ENCODE measurements around the gene NFIA.

The NFIA gene

DNA sequence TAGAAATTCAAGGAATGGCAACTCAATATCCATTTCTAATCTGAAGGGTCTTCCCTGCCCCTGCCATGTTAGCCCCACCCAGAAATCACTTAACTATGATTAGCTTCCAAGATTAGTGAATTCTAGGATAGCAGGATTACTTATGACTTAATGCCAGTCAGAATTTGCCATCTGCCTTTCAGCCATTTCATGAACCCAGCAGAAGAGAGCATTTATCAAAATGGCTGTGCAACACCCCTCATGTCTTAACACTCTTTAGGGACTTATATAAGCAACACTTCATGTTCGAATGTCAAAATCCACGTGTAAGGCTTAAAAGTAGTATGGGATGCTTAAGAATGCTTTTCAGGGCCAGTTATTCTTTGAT is 288.5 kb downstream of the NFIA start:
- DNase-seq (ENCODE audit: low read depth): no peak

DNA sequence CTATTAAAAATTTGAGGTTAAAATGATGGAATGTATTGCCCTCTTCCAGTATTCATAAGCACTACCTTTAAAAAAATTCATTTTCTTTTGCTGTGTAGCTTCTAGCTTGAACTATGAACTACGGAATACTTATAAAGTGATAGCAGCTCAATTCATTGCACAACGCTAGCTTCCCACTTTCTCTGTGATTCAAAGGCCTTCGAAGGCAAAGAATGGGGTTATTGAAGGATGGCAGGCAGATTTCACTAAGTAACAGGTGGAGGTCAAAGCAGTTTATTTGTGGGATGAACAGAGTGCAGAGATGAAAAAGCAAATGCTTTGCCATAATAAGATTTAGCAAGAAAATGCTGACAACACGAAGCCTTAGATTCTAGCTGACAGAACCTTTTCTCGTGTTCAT is 290.6 kb downstream of the NFIA start:
- DNase-seq (ENCODE audit: low read depth): no peak

DNA sequence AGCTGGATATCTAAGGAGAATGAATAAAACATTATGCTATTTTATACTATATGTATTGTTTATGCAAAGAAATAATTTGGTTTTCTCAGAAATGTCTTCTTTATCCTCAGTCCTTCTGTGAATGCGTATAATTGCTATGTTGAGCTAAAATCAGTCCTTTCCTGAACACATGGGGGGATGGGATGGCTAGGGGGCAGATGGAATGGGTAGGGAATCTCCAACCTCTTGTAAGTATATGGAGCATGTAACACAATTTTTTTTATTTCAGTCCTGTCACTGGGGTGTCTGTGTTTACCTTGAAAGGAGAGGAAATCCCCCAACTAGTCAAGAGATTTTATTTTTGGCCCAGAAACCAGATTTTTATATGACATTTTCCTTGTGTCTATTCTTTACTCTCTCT is 291.8 kb downstream of the NFIA start:
- DNase-seq (ENCODE audit: low read depth): no peak

DNA sequence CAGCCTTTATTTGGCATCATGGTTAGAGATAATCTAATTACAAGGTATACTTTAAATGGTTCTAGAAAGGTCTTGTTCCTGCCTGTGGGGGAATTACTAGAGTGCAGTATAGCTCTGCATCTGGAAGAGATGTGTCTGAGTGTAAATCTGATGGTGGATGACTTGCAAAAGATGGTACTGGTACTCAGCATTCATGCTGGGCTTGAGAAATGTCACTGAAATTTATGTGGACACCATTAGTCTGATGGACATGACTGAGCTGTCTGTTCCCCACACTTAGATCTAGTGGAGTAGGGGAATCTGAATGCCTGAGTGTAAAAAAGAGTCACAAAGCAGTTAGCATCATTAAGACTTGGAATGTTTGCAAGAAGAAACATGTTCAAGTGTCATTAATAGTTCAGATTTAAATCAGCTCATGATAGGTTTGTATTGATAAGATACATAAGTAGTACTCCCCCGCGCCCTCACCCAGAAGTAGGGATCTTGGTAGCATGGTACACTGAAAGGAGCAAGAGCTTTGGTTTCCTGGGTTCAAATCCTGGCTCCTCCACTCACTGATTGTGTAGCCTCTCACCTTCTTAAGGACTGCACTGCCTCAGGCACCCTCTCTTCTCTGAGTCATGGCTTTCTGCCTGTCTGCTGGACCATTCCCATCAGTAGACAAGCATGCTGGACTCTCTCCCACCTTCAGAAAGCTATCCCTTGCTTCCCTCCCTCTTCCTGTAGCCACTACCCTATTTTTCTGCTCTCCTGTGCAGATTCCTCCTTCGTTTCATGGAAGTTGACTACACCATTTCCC is 292.9 kb downstream of the NFIA start:
- no peak for DNase-seq (ENCODE audit: low read depth)

DNA sequence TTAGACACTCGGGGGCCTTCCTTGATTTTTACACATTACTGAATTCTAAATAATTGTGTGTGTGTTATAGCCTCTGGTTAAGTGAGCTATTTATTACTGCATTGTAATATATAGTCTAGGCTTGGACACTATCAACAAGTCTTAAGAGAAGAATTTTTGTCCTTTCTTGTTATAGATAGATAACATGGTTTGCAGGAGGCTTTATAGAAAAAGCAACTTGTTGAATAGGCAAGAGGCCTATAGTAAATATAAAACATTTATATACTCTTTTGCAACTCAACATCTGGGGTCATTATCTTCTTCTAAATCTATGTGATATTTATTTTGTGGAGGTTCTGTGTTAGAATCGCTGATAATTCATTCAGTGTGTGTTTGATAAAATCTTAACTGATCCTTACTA is 293.8 kb downstream of the NFIA start:
- DNase-seq (ENCODE audit: low read depth): no peak

DNA sequence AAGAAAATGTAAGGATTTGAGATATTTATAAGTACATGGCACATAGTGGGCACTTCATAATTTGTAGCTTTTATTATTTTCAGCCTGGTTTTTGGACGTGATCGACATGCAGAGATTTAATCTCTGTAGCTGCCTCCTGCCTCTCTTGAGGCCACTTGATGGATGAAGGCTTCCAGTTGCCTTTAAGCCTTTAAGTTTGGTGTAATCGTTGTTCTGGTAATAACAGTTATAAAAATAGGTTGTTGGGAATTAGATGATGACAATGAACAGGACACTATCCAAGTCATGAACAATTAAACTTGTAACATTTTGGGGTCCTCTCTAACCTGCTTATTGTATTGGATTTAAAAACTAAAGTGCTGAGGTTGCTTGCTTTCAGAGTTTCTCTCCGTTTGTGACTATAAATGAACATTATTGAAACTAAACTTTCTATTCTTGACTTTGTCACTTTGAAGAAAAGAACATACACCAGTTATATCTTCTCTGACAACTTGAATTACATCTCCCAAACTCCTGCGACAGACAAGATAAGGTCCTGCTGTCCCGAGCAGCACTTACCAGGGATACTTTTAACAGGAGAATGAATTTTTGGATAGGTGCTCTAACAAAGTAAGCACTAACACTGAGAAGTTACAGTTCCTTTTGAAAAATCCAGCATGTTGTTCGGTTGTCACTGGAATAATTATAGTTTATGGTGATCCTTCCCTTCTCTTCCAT is 295.0 kb downstream of the NFIA start:
- no peak for DNase-seq (ENCODE audit: low read depth)

DNA sequence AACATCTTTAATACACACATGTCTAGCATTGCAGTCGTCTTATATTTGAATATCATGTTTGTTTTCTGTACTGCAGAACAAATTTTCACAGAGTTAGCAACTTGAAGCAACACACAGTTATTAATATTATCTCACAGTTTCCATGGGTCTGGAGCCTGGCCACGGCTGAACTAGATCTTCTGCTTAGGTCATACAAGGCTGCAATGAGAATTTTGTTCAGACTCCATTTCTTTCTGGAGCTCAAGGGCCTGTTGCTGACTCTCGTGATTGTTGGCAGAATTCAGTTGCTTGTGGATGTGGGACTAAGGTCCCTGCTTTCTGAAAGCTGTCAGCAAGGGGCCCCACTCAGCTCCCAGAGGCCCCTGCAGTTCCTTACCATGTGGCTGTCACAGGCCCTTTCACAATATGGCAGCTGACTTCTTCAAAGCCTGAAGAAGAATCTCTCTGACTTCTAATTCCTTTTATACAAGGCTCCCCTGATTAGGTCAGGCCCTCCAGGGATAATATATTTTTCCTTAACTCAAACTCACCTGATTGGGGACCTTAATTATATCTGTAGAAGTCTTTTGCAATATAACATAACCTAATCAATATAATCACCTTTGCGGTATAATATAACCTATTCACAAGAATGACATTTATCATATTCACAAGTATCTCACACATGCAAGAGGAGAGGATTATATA is 296.3 kb downstream of the NFIA start:
- DNase-seq (ENCODE audit: low read depth): no peak

DNA sequence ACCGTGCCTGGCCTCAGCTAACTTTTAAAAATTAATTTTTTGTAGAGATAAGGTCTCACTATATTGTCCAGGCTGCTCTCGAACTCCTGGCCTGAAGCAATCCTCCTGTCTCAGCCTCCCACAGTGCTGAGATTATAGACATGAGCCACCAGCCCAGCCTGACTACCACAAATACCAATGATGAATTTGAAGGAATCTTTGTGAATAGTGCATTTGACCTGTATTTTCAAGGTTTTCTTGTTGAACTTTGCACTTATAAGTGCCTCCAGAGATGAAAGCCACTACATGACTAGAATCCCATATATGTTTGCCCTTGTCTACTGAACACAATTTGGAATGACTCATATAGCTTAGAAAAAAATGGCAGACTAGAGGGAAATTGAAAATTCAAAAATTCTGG is 297.3 kb downstream of the NFIA start:
- no peak for DNase-seq (ENCODE audit: low read depth)

DNA sequence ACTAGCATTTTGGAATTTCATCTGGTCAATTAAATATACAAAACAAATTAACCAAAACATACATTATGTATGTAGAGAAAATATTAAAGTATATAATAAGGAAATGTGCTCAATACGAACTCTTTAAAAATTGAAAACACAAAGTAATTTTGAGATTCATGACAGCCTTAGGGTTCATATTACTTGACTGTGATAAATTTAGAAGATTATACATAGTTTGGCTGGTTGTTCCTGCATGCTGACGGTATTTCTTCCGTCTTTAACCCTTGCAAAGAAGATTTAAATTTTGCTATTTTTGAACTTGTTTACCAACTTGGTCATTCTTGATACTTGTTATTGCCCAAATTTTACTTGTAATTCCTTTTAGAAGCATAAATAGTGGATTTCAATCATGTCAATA is 298.2 kb downstream of the NFIA start:
- no peak for DNase-seq (ENCODE audit: low read depth)

DNA sequence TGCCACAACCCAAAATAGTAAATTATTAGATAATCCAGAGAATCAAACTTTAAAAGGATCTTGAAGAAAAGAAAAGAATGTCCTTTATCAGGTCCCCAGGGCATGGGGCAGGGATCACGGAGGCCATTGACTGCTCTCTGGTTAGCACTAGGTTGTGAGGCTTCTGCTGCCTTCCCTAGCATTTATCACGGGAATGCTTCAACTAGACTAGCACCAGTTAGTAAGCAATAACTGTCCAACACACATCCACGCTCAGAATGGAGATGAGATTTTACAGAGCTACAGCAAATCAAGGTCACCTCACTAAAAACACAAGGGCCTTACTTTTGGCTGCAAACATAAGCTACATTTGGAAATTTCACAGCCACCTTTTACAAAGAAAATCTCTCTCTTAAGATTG is 304.0 kb downstream of the NFIA start:
- no peak for DNase-seq (ENCODE audit: low read depth)

DNA sequence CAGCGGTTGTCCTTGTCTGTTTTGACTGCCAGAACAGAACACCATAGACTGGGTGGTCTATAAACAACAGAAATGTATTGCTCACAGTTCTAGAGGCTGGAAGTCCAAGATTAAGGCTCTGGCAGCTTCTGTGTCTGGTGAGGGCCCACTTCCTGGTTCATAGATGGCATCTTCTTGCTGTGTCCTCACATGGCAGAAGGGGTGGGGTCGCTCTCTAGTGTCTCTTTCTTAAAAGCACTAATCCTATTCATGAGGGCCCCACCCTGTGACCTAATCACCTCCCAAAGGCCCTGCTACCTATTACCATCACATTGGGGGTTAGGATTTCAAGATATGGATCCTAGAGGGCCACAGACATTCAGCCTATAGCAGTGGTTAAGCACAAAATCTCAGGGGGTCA is 304.4 kb downstream of the NFIA start:
- DNase-seq (ENCODE audit: low read depth): no peak

DNA sequence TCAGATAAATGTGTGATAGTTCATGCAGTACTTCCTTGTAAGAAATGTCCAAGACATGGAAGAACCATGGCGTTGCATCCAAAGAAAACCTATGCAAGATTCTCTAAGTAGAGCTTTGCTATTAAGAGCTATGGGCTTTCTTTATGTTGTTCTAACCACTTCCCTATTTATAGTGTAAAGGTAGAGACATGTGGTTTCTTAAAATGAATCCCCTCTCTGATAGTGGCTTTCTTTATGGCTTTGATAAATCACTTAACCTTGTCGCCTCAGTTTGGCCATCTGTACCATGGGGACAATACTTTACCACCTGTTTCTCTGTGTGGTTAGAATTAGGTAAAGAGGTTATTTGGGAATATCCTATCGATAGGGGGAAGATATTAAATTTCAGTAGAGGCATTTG is 305.5 kb downstream of the NFIA start:
- no peak for DNase-seq (ENCODE audit: low read depth)

DNA sequence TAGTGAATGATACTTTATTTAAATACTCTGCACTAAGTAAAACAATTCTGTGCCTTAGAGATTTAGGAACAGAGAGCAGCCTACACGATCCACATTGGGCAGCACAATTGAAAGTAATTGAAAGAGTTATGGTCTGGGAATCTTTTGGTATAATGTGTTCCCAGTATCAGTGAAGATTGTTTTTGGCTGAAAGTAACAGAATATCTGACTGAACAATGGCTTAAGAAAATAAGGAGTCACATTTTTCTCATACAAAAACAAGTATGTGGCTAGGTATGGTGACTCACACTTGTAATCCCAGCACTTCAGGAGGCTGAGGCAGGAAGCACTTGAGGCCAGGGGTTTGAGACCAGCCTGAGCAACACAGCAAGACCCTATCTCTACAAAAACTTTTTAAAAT is 306.2 kb downstream of the NFIA start:
- DNase-seq (ENCODE audit: low read depth): no peak

DNA sequence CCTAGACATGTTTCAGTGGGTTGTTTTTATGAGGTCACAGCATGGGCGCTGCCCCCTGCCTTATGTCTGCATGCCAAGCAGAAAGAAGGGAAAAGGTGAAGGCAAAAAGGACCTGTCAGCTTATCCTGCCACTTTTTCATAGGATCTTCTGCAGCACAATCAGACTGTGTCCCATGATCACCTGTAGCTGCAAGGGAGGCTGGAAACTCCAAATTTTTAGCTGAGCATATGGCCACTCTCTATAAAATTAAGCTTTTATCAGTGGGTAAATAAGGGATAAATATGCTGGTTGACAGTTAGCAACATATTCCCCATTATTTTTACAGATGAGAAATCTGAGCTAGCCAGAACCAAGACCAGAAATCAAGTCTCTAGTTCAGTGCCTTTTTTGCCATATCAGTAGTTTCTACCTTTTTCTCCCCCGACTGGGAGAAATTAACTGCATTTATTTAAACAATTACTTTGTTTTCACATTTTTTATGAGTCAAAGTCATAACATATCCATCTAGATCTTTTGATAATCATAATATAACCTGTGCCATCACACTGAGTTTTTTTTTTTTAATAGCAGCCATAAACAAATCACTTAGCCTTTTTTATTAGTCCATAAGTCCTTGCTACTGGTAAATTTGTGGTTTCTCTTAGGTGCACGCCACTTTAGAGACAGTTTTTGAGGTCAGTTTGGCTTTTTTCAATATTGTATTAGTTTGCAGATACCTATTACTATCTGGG is 307.0 kb downstream of the NFIA start:
- no peak for DNase-seq (ENCODE audit: low read depth)

DNA sequence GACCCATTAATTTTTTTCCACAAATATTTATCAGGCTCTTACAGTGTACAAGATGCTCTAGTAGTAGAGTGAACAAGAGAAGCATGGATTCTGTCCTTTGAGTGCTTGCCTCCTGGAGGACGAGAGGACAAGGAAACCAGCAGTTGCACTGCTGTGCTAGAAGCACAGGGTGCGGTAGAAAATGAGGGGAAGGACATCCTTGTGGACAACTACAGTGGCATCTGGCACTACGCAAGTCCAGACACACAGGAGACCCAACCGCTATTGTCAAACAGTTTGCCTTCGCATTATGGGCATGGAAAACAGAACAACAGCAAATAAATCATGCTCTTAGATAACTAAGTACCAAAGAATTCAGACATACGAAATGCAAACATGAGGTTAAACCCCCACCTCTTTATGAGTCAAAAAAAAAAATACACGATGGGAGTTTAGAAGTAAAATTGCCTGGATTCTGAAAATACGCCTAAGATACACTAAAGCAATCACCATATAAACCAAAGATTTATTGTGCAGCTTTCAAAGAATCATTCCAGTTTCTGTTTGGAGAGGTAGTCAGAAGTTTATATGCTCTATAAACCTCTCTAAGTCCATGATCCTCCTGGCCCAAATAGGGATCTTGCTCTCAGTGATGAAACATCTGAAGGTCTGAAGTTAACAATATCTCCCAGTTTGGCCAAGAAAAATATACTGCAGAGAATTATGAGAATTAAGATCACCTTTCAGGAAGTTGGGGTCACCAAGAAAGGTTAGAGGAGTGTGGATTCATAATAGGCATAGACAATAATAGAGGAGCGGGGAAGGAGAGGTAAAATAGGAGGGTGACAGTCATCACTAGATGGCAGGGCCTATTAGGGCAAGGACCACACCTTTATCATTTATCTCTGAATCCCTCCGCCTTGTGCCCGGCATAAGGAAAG is 307.8 kb downstream of the NFIA start:
- no peak for DNase-seq (ENCODE audit: low read depth)

DNA sequence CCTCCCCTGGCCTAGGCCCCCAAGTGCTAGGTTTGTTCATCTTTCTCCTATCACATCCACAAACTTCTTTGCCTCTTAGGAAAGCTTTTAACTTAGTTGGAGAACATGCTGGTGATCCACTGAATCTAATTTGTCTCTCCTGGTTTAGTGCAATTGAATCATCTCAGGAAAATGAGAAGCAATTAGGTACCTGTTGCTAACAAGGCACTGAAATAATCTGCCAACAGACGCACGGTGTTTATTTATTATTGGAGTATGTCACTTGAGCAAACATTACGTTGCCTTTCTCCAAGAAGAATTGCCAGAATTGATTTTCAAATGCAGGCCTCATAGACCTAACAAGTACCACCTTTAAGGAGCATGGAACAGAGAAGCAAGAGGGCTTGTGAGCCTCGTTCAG is 309.4 kb downstream of the NFIA start:
- no peak for DNase-seq (ENCODE audit: low read depth)

DNA sequence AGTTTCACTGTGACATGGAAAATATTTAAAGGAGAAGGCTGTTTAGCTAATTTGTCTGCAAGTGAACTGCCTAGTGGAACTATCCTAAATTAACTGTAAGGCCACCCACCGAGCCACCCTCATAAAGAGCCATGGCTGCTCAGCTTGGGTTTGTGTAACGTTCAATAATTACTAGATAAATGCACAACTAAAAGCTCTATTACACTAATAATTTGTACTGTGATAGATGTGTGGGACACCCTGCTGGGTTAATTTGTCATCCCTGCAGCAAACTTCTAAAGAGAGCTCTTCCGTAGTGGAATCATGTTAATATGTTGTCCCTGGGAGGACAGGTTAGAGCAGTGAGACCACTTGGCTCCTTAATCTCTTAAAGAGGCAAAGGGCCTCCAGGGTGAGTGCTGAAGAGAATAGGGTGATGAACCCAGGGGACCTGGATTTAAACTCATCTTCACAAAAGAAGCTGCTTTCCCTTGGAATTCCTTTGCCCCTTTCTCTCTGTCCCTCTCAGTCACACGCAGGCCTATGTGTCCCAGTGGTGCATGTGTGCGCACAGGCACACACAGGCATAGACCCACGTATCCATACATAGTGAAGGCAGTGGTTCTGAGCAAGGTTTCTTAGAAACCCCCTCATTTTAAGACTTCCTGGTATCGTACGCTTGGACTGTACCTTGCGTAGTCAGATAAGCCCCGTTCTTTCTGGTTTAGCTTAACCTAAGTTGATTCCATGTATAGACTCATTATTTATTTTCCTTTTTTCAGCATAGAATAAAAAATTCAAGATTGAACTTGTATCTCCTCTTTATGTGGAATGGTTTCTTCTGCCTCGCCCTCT is 310.3 kb downstream of the NFIA start:
- DNase-seq (ENCODE audit: low read depth): no peak

DNA sequence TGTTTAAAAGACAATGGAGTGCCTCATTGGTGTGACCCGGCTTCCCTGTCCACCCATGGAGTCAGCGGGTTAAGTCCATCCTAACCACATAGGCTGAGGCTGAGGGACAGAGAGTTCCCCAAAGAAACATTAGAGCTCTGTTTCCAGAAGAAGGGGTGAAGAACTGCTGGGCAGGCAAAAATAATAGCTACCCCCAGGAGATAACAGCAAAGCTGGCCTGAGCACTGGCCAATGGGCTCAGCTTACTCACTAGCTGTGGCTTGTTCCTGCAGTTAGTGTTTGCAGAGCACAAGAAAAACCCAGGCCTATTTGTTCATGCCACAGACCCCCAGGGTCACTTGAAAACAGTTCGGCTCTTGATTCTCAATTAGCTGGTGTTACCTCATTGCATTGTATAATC is 311.2 kb downstream of the NFIA start:
- no peak for DNase-seq (ENCODE audit: low read depth)

DNA sequence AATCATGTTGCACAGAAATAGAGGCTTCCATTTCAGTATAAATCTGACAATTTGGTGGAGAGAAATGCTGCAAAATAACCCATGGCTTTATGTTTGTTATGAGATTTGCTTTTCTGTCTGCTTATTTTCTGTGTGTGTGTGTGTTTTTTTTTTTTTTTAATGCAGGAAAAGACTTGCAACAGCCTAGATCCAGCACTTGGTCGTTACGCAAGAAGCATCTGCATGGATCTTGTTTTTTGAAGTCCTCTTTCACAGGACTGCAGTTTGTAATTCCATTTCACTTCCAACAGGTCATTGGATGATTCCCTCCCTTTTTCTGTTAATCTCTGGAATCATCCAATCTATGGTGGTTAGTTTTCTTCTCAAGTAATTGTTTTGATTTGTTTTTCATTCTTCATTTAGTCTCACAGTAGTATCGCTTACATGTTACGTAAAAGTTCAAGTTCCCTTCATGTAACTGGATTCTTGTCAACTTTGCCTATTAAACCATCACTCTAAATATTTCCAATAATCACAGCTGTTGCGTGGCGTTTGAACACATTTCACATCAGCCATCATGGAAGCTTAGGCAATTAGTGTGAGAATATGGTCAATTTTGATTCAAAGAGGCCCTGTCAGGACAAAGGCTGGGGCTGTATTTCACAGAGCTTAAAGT is 312.9 kb downstream of the NFIA start:
- DNase-seq (ENCODE audit: low read depth): no peak

DNA sequence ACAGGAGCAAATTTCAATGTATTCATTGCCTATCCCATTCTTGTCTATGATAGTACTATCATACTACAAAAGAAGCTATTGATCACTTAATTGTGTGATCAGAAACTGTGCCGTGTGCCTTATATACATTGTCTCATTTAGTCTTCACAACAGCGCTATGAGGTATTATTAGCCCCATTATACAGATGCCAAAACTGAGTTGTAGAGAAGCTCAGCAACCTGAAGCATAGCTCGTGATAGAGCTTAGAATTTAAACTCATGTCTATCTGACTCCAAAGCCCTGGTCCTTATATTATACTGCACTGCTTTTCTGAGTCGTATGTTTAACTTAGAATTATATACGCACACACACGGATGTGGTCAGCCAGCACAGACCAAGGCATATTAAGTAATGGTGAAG is 315.1 kb downstream of the NFIA start:
- DNase-seq (ENCODE audit: low read depth): no peak

Data from stimulated activated CD4-positive, alpha-beta T cell treated with anti-CD3 and anti-CD28 coated beads, Interleukin-2, amount 100 ng/mL, for 4 hours (primary cell).